Kidney epithelial cell (primary cell): ENCODE data around the gene PLA2G4A. TPM values are rescaled to one million over a fixed set of nuclear protein-coding genes. Genes with fewer than 3 reads are reported as not detected.

ENCODE experiments used
- DNase-seq: peaks from one replicate; pipeline ENCODE4 v3.0.0-alpha.2; 2010; ENCODE audit warnings: low read depth
- H3K27me3 ChIP-seq: 2 replicates; pipeline ENCODE4 v1.6.0; 2011; ENCODE audit warnings: low read length; ENCODE audit not compliant: control insufficient read depth, insufficient read depth
- H3K36me3 ChIP-seq: 2 replicates; pipeline ENCODE4 v1.5.1; 2011; ENCODE audit warnings: low read length; ENCODE audit not compliant: control insufficient read depth, insufficient read depth
- H3K4me3 ChIP-seq: 2 replicates; pipeline ENCODE4 v1.5.1; 2011; ENCODE audit warnings: low read depth, mild to moderate bottlenecking, control low read depth, low read length
- CTCF ChIP-seq: IDR thresholded peaks from 2 replicates; pipeline ENCODE4 v1.5.1; 2011; ENCODE audit warnings: mild to moderate bottlenecking, moderate library complexity, low read length, control low read depth, inconsistent platforms; ENCODE audit not compliant: insufficient read depth, poor library complexity, severe bottlenecking
- total RNA-seq: library from RNA; depleted of rRNA; stranded (reverse); fragments of >200 nt; gene quantifications from 2 replicates; pipeline ENCODE4 v1.2.3, GENCODE V29; 2015

PLA2G4A gene
- total RNA-seq, 1 donor from 2014 or later: 0.71 TPM

- Histone ChIP-seq H3K4me3 (no peak overlapping the region), H3K27me3 (no peaks in the 10 kb centered on the region), H3K36me3 (no peaks in the 10 kb centered on the region)
- no peak for DNase-seq
- TF ChIP-seq CTCF: no peak
Measured at GRCh38 chr1:186900539-186901237, 71.9 kb downstream of the PLA2G4A start.

DNA sequence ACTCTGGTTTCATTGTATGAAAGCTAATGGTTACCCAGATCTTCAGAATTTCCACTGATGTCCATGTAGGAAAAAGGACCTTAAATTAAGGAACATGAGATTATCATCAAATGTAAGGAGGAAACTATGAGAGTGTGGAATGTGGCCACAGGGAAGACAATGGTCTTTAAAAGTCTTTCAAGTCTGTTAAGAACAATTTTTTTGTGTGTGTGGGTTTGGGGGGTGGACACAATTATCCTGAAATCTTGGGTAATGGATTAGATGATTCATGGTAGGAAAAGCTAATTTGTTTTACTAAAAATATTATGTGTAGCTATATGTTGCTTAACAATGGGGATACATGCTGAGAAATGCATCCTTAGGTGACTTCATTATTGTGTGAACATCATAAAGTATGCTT lies 72.9 kb downstream of the PLA2G4A start:
- no peak overlapping the region for H3K4me3 ChIP-seq
- no peak for DNase-seq
- no peaks in the 10 kb centered on the region for H3K27me3 ChIP-seq
- no peaks in the 10 kb centered on the region for H3K36me3 ChIP-seq
- no peak for TF ChIP-seq CTCF

GRCh38 chr1:186903374-186904136 lies 74.8 kb downstream of the PLA2G4A start:
- no peaks in the 10 kb centered on the region for H3K27me3 ChIP-seq
- TF ChIP-seq CTCF: no peak
- DNase-seq: no peak
- H3K36me3 ChIP-seq: no peaks in the 10 kb centered on the region
- no peak overlapping the region for H3K4me3 ChIP-seq

- no peak for DNase-seq
- Histone ChIP-seq H3K4me3 (no peak overlapping the region), H3K27me3 (no peaks in the 10 kb centered on the region), H3K36me3 (no peaks in the 10 kb centered on the region)
- TF ChIP-seq CTCF: no peak
Measured at GRCh38 chr1:186904361-186904760, 75.6 kb downstream of the PLA2G4A start.

DNA sequence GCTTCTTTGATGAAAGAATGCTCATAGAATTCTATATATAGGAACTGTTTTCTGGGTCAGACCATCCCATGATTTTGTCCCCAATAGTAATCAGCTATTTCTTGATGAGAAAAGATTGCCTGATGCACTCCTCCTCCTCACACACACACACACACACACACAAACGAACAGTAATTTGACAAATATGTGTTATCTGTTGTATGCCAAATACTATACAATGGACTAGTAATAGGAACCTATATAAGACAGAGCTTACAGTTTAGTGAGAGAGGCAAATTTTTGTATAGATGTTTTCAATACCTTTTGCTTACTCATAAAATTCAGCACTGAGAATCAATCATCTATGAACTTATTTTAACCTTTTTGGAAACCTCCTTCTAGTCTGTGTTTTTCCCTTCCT lies 76.8 kb downstream of the PLA2G4A start:
- H3K27me3 ChIP-seq: no peaks in the 10 kb centered on the region
- H3K36me3 ChIP-seq: no peaks in the 10 kb centered on the region
- DNase-seq: no peak
- H3K4me3 ChIP-seq: no peak overlapping the region
- no peak for TF ChIP-seq CTCF
